HPDE6-E6E7 (cell line): ENCODE results near the gene SLC16A2.
"Not testable (repeated sequence)": the region's sequence is repeated elsewhere in the genome, so short reads cannot be mapped to it uniquely, and the experiment has no call there.

Experiments used
- DNase-seq: peaks from one replicate; pipeline ENCODE4 v3.0.0; 2011; ENCODE audit warnings: missing footprints; ENCODE audit errors: extremely low spot score

The SLC16A2 gene

GRCh38 chrX:74446876-74447275 lies 25.6 kb downstream of the SLC16A2 start:
- no peak for DNase-seq

- DNase-seq: no peak
These were observed 27.4 kb downstream of the SLC16A2 start for GRCh38 chrX:74448669-74449068.

GRCh38 chrX:74449322-74449936 lies 28.1 kb downstream of the SLC16A2 start:
- DNase-seq: no peak

- no peak for DNase-seq
These were observed 28.6 kb downstream of the SLC16A2 start for GRCh38 chrX:74449937-74450330.

- peak; percentile 54 for DNase-seq
These were observed 29.6 kb downstream of the SLC16A2 start for GRCh38 chrX:74450803-74451449.

GRCh38 chrX:74451450-74452198 lies 30.3 kb downstream of the SLC16A2 start:
- DNase-seq: no peak

GRCh38 chrX:74452199-74452481 lies 30.8 kb downstream of the SLC16A2 start:
- DNase-seq: no peak

GRCh38 chrX:74453178-74453577 lies 31.9 kb downstream of the SLC16A2 start:
- no peak for DNase-seq

GRCh38 chrX:74454233-74454632 lies 32.9 kb downstream of the SLC16A2 start:
- DNase-seq: not testable (repeated sequence)

- no peak for DNase-seq
These were observed 37.4 kb downstream of the SLC16A2 start for GRCh38 chrX:74458736-74459135.

- DNase-seq: no peak
These were observed 40.1 kb downstream of the SLC16A2 start for GRCh38 chrX:74461384-74461783.

GRCh38 chrX:74464722-74465121 lies 43.4 kb downstream of the SLC16A2 start:
- DNase-seq: no peak

GRCh38 chrX:74465424-74465823 lies 44.1 kb downstream of the SLC16A2 start:
- no peak for DNase-seq

GRCh38 chrX:74467656-74468055 lies 46.4 kb downstream of the SLC16A2 start:
- DNase-seq: no peak

GRCh38 chrX:74473116-74473515 lies 51.8 kb downstream of the SLC16A2 start:
- not testable (repeated sequence) for DNase-seq

- DNase-seq: no peak
These were observed 69.0 kb downstream of the SLC16A2 start for GRCh38 chrX:74490247-74490646.

GRCh38 chrX:74492720-74493201 lies 71.5 kb downstream of the SLC16A2 start:
- no peak for DNase-seq

GRCh38 chrX:74493806-74494205 lies 72.5 kb downstream of the SLC16A2 start:
- no peak for DNase-seq

GRCh38 chrX:74498924-74499323 lies 77.6 kb downstream of the SLC16A2 start:
- no peak for DNase-seq

GRCh38 chrX:74500067-74500466 lies 78.8 kb downstream of the SLC16A2 start:
- no peak for DNase-seq

- no peak for DNase-seq
These were observed 79.3 kb downstream of the SLC16A2 start for GRCh38 chrX:74500555-74500954.

- DNase-seq: no peak
These were observed 84.1 kb downstream of the SLC16A2 start for GRCh38 chrX:74505437-74505836.
